ENCODE measurements around the gene VIL1.

VIL1 gene

DNA sequence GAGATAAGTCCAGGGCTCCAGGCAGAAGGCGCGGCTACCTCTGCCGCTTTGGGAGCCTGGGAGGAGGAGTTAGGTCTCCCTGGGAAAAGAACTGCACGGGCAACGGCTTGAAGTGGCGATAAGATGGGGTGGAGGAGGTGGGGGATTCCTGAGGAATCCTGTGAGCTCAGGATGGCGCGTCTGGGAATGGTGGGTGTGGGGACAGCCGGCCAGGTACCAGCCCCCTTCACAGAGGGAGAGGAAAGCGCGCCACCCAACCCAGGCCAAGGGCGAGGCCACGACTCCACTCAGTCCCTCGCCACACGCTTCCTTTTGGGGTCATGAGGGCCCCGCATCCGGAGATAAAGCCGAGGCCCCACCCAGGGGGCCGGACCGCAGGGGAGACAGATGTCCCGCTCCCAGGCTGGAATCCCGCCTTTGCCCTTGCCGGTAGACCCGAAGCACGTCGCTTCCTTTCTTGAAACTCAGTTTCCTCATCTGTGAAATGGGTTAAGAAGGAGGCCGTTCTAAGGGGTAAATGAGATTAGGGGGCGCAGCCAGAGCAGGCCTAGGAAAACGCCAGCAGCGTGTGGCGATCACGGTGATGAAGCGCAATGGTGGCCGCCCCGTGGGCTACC, 21.0 kb upstream of the VIL1 start:
- in situ Hi-C loops (cut with HindIII; ENCODE audit: low sequenced_read_pairs), result no loop called here
- peak; percentile 68 for DNase-seq (ENCODE audit: low read depth, low spot score)
- peak overlapping the region; percentile 74 for H3K4me3 ChIP-seq (ENCODE audit: low read depth, low read length)
- TF ChIP-seq, protein P1, sequence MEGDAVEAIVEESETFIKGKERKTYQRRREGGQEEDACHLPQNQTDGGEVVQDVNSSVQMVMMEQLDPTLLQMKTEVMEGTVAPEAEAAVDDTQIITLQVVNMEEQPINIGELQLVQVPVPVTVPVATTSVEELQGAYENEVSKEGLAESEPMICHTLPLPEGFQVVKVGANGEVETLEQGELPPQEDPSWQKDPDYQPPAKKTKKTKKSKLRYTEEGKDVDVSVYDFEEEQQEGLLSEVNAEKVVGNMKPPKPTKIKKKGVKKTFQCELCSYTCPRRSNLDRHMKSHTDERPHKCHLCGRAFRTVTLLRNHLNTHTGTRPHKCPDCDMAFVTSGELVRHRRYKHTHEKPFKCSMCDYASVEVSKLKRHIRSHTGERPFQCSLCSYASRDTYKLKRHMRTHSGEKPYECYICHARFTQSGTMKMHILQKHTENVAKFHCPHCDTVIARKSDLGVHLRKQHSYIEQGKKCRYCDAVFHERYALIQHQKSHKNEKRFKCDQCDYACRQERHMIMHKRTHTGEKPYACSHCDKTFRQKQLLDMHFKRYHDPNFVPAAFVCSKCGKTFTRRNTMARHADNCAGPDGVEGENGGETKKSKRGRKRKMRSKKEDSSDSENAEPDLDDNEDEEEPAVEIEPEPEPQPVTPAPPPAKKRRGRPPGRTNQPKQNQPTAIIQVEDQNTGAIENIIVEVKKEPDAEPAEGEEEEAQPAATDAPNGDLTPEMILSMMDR (IDR thresholded peaks at IDR 0.05; ENCODE audit: low read depth, low read length), result no peak

DNA sequence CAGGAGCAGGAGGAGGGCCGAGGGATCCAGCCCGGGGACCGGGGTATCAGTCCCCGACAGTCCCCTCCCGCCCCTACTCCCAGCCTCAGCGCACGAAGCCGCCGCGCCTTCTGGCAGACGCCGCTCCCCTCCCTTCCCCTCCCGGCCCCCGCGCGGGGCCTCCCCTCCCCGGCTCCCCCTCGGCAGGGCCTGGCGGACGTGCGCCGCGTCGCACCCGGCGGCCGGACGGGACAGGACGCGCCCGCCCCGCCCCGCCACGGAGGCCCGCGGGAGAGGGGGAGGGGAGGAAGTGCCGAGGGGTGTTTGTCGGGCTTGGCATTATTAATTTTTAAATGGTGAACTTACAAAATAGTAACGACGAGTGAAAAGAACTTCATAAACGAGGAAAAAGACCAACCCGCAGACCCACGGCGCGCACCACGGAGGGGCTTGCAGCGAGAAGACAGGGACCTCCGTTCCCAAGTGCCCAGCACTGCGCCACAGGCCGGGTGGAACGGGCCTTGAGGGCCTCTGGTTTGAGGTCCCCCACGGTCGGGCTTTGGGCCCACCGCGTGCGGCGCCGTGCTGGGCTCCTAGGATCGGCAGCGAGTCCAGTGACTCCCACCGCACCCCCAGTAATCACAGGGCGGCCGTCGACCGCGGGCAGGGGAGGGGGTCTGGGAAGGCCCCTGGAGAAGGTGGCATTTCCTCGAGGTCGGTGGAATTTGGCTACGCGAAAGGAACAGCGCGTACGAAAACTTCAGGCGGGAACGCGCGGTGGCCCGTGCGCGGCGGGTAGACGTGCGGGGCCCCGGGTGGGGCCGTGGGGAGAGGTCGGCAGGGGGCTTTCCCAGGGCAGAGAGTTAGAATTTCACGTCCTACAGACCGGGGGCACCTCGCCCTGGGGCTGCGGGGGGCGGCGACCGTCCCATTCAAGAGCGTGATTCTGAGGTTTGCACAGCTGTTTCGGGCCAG, 20.2 kb upstream of the VIL1 start:
- in situ Hi-C loops (cut with HindIII; ENCODE audit: low sequenced_read_pairs), result no loop called here
- TF ChIP-seq, protein P1 (IDR thresholded peaks at IDR 0.05; ENCODE audit: low read depth, low read length), result no peak
- H3K4me3 ChIP-seq (ENCODE audit: low read depth, low read length), result peak overlapping the region; percentile 74

DNA sequence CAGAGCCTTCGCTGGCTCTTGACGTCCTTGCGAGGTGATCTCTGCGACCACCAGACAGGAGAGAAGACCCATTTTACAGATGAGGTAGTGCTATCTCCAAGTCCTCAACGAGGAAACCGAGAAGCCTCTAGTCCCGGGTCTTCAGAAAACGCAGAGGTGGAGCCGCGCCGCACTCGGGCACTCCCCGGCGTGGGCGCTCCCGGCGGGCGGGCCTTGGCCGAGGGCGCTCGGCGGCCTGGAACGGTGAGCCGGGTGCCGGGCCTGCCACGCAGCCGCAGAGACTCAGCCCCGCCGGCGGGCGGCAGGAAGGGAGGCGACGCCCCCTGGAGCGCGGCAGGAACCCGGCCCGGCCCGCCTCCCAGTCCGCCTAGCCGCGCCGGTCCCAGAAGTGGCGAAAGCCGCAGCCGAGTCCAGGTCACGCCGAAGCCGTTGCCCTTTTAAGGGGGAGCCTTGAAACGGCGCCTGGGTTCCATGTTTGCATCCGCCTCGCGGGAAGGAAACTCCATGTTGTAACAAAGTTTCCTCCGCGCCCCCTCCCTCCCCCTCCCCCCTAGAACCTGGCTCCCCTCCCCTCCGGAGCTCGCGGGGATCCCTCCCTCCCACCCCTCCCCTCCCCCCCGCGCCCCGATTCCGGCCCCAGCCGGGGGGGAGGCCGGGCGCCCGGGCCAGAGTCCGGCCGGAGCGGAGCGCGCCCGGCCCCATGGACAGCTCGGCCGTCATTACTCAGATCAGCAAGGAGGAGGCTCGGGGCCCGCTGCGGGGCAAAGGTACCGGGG, 19.3 kb upstream of the VIL1 start, which contains the start of gene CTDSP1:
CTDSP1 (plus strand) TSS at position 478 of the 776 bp plus-strand sequence; CDS start at position 701, 223 bp downstream.
- in situ Hi-C loops (cut with HindIII; ENCODE audit: low sequenced_read_pairs), result no loop called here
- TF ChIP-seq, protein P1 (IDR thresholded peaks at IDR 0.05; ENCODE audit: low read depth, low read length), result no peak
- H3K4me3 ChIP-seq (ENCODE audit: low read depth, low read length), result peak within 1 kb of the TSS; percentile 79
- DNase-seq (ENCODE audit: low read depth, low spot score), result peak; percentile 97

More for the DNA sequence above, 20.2 kb upstream of the VIL1 start:
- DNase-seq (ENCODE audit: low read depth, low spot score), result peak; percentile 69

DNA sequence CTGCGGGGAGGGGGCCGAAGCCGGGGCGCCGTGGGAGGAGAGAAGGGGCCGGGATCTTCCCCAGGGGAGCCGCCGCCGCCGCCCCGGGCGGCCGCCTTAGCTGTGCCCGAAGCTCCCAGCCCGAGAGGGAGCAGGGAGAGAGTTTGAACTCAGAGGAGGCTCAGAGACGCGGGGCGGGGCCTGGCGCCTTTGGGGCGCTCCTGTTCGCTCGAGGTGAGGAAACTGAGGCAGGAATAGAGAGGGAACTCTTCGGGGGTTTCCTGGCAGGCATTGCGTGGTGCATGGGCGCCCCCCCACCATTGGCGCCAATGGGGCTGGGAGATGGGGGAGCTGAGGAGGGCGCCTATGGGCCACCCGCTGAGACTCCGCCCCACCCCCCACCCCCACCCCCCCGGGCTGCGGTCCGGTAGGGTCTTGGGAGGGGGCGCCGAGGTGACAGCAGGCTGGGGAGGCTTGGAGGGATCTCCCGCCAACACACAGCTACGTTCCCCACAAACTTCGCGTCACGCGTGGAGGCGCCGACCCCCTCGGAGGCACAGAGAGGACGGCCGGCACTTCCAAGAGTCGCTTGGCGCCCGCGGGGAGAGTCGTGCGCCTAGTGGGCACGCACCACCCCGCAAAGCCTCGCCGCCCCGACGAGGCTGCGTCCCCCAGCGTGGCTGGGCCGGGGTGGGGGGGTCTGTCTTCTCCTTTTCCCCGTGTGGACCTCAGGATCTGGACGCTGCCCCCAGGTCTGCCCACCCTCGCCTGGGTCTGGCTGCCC, 18.6 kb upstream of the VIL1 start:
- DNase-seq (ENCODE audit: low read depth, low spot score), result peak; percentile 13
- TF ChIP-seq, protein P1 (IDR thresholded peaks at IDR 0.05; ENCODE audit: low read depth, low read length), result no peak
- in situ Hi-C loops (cut with HindIII; ENCODE audit: low sequenced_read_pairs), result no loop called here
- H3K4me3 ChIP-seq (ENCODE audit: low read depth, low read length), result peak overlapping the region; percentile 79

DNA sequence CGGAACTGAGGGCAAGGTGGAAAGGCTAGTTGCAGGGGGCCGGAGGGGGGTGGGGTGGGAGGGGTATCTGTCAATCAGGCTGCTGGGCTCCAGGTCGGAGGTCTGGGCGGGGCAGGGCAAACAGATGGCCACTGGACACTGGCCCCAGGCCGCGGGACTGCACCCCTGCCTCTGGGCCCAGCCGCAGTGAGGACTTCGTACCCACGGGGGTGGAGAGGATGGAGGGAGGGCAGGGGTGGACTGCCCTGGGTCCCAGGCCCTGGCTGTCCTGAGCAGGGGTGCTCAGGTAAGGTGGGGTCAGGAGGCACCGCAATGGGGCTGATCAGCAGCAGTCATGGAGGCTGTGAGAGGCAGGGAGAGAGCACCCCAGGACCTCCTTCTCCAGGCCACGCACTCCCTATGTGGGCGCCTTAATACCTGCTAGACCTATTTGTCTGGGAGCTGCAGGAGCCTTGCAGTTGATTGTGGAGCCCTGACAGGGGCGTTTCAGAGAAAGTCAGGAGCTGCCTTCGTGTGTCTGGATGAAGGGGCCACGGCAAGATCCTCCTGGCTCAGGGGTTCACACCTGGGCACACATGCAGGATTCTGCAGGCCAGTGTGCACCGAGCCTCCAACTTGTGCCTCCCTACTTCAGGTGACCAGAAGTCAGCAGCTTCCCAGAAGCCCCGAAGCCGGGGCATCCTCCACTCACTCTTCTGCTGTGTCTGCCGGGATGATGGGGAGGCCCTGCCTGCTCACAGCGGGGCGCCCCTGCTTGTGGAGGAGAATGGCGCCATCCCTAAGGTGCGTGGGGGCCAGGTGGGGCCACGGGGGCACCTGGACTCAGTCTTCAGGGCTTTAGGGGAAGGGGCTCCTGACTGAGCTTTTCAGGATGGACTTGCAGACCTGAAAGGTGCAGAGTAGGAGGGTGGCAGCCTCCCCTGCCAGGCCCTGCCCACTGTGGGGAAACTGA, 17.7 kb upstream of the VIL1 start:
- in situ Hi-C loops (cut with HindIII; ENCODE audit: low sequenced_read_pairs), result no loop called here
- no peak for DNase-seq (ENCODE audit: low read depth, low spot score)
- H3K4me3 ChIP-seq (ENCODE audit: low read depth, low read length), result peak overlapping the region; percentile 79
- TF ChIP-seq, protein P1 (IDR thresholded peaks at IDR 0.05; ENCODE audit: low read depth, low read length), result no peak
